AG04449 (cell line): ENCODE data around the gene LRRC23.
"Not testable (repeated sequence)": the region's sequence is repeated elsewhere in the genome, so short reads cannot be mapped to it uniquely, and the experiment has no call there.

Source experiments
- CTCF ChIA-PET: fragments of 350-600 bp; formaldehyde crosslinking; extraction: SDS; loops from one replicate; lab custom pipeline; 2021; ENCODE audit warnings: antibody characterized with exemption; lab: Yijun Ruan, JAX
- POLR2A ChIA-PET: fragments of 400-600, 350-600 bp; formaldehyde crosslinking; extraction: SDS; loops from one replicate; lab custom pipeline; 2020; ENCODE audit warnings: antibody characterized with exemption, inconsistent platforms; lab: Yijun Ruan, JAX
- DNase-seq: peaks from one replicate; pipeline ENCODE4 v3.0.0-alpha.2; 2010; ENCODE audit warnings: low read depth, low spot score
- H3K4me3 ChIP-seq: 2 replicates; pipeline ENCODE4 v1.5.1; 2011; ENCODE audit warnings: low read depth, mild to moderate bottlenecking, control low read depth, low read length
- TF ChIP-seq, protein P1 (sequence below): IDR thresholded peaks from one replicate; pipeline ENCODE4 v1.5.1; 2011; ENCODE audit warnings: mild to moderate bottlenecking, moderate library complexity, low read length, control low read depth, inconsistent platforms; ENCODE audit not compliant: insufficient read depth; ENCODE audit errors: missing control alignments

LRRC23 gene

DNA sequence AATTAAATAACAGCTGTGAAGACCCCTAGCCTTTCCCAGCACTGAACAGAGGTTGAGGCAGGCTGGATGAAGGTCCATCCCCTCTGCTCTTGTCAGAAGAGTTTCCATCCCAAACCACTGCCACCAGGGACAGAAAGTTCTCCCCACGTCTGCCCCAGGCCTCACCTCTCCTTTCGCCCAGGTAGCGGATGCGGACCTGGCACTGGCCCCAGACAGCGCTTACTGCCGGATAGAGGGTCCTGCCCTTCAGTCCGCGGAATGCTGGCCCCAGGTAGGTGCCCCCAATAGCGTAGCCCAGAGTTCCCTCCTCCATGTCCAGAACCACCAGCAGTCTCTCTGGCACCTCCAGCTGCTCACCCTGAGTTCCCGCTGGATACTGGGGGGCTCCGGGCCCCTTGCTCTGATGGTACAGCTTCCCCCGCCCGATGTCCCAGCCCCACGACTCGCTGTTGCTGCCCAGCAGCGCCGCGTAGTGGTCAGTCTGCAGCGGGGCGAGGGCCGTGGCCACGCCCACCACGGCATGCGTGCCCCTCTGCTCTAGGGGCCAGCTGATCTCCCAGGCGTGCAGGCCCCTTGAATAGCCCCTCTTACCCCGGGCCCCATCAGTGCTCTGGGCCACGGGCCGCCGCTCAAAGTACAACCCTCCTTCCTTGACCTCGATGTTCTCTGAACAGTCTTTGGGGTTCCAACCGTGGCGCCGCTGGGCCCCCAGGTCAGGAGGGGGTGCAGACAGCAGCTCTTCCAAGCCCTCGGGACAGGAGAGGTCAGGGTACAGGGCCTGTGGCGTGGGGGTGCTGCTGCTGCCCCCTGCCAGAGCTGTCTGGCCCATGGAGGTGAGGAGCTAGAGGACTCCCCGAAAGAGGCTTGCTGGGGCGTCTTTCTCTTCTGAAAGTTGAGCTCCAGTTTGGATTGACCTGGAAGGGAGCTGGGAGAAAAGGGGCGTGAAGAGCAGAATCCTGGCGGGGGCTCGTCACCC lies 32.3 kb upstream of the LRRC23 start:
- ChIA-PET POLR2A (interaction anchor here (0.6 to 10.2 kb wide), 18 partner anchors 9 to 207 kb away, joined by 3 to 164 read pairs (median 4); partner anchors contain the start of genes C12orf57, CDCA3, MLF2 and RNU7-1), CTCF (interaction anchor here (0.6 to 6.3 kb wide), 44 partner anchors 9 to 323 kb away, joined by 3 to 88 read pairs (median 6); partner anchors contain the start of genes C12orf57, CDCA3, COPS7A and ENO2)
- DNase-seq: no peak
- peak overlapping the region; percentile 78 for H3K4me3 ChIP-seq
- TF ChIP-seq, protein P1, sequence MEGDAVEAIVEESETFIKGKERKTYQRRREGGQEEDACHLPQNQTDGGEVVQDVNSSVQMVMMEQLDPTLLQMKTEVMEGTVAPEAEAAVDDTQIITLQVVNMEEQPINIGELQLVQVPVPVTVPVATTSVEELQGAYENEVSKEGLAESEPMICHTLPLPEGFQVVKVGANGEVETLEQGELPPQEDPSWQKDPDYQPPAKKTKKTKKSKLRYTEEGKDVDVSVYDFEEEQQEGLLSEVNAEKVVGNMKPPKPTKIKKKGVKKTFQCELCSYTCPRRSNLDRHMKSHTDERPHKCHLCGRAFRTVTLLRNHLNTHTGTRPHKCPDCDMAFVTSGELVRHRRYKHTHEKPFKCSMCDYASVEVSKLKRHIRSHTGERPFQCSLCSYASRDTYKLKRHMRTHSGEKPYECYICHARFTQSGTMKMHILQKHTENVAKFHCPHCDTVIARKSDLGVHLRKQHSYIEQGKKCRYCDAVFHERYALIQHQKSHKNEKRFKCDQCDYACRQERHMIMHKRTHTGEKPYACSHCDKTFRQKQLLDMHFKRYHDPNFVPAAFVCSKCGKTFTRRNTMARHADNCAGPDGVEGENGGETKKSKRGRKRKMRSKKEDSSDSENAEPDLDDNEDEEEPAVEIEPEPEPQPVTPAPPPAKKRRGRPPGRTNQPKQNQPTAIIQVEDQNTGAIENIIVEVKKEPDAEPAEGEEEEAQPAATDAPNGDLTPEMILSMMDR: peak; percentile 100

DNA sequence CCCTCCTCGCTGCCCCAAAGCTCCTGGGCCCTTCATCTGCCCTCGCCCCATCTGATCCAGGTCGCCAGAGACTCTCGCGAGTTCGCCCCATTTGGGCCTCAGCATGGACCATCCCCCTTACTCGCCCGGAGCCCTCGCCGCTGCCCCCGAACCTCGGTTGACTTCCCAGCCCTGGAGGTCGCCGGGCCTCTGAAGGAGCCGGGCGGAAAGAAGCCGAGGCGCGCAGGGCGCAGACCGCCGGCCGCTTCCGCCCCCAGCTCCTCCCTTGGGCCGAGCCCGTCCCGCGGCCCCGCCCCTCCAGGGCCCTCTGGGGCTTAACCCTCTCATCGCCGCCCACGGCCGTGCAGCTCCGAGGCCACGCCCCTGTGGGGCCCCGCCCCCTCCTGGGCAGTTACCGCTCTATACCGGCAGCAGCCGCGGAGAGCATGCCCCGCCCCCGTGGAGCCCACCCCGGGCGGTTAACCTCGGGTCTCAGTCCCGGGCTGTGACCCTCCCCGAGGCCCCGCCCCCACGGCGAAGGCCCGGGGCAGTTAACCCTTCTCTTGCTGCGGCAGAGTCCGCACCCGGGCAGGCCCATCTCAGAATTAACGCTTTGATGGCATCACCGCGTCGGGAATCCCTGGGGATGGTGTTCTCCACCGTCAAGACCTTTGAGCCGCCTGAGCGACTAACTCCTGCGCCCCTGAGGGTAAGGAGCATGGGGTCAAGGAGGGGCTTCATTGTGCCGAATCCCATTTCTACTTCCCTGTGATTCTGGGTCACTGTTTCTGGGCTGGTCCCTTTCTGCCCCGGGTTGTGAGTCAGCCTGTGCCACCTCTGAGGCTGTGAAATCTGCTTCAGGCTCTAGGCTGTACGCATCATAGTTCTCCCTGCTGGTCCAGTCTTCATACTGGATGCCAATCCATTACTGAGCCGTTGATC lies 31.3 kb upstream of the LRRC23 start, which contains the start of gene SPSB2:
TSS of gene SPSB2 (minus strand) at position 210 of the 921 bp plus-strand sequence. CDS start 402 bp downstream, outside the sequence.
- DNase-seq: no peak
- TF ChIP-seq, protein P1: no peak
- ChIA-PET POLR2A (interaction anchor here (0.6 to 10.2 kb wide), 16 partner anchors 9 to 120 kb away, joined by 3 to 164 read pairs (median 4); partner anchors contain the start of genes C12orf57, CDCA3, MLF2 and RNU7-1), CTCF (interaction anchor here (0.6 to 6.3 kb wide), 40 partner anchors 9 to 324 kb away, joined by 3 to 88 read pairs (median 8); partner anchors contain the start of genes C12orf57, CDCA3, COPS7A and ENO2)
- H3K4me3 ChIP-seq: peak within 1 kb of the TSS; percentile 78

DNA sequence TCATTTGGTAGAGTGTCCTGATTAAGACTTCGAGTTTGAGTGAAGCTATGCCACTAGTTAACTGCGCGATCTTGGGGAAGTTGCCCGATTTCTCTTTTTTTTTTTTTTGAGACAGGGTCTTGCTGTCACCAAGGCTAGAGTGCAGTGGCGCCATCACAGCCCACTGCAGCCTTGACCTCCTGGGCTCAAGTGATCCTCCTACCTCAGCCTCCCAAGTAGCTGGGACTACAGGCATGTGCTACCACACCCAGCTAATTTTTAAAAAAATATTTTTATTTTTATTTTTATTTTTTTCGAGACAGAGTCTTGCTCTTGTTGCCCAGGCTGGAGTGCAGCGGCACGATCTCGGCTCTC lies 30.6 kb upstream of the LRRC23 start:
- POLR2A ChIA-PET: interaction anchor here (1.0 to 10.2 kb wide), 5 partner anchors 8 to 70 kb away, joined by 3 to 164 read pairs (median 9); partner anchors contain the start of genes C12orf57, CDCA3, ENO2 and RNU7-1
- H3K4me3 ChIP-seq: peak overlapping the region; percentile 78
- CTCF ChIA-PET: interaction anchor here (0.8 to 3.5 kb wide), 4 partner anchors 18 to 64 kb away, joined by 3 to 16 read pairs (median 7); no protein-coding TSS in a partner anchor

DNA sequence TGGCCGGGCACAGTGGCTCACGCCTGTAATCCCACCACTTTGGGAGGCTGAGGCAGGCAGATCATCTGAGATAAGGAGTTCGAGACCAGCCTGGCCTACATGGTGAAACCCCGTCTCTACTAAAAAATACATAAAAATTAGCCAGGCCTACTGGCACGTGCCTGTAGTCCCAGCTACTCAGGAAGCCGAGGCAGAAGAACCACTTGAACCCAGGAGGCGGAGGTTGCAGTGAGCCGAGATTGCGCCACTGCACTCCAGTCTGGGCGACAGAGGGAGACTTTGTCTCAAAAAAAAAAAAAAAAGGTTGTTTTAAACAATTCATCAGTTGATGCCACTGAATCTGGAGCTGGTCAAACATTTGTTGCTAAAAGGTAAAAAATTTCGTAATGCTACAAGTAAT lies 24.8 kb upstream of the LRRC23 start:
- not testable (repeated sequence) for H3K4me3 ChIP-seq, DNase-seq
- ChIA-PET POLR2A (interaction anchor here (0.9 to 1.6 kb wide), 3 partner anchors 11 to 27 kb away, joined by 3 to 4 read pairs (median 3); partner anchors contain the start of genes TPI1 and USP5), CTCF (interaction anchor here (1.0 to 6.6 kb wide), 3 partner anchors 9 to 44 kb away, joined by 4 to 88 read pairs (median 32); partner anchors contain the start of genes SPSB2 and TPI1)

More for the DNA sequence above, 30.6 kb upstream of the LRRC23 start:
- DNase-seq: not testable (repeated sequence)

DNA sequence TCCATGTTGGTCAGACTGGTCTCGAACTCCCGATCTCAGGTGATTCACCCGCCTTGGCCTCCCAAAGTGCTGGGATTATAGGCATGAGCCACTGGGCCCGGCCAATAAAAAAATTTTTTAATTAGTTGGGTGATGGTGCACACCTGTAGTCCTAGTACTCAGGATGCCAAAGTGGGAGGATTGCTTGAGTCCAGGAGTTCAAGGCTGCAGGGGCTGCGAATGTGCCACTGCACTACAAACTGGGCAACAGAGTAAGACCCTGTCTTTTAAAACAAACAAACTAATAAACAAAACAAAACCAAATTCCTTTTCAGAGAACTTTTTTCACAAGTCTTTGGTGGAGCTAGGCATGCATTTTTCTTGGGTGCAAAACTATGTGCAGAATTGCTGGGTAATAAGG lies 21.4 kb upstream of the LRRC23 start:
- TF ChIP-seq, protein P1: no peak
- ChIA-PET CTCF (interaction anchor here (3.6 to 6.6 kb wide), 2 partner anchors 8 to 13 kb away, joined by 32 to 88 read pairs; partner anchors contain the start of genes SPSB2 and TPI1), POLR2A (interaction anchor here (2.0 to 2.8 kb wide), 3 partner anchors 8 to 15 kb away, joined by 10 to 11 read pairs (median 11); partner anchors contain the start of genes SPSB2 and TPI1)
- DNase-seq: no peak
- no peak overlapping the region for H3K4me3 ChIP-seq

DNA sequence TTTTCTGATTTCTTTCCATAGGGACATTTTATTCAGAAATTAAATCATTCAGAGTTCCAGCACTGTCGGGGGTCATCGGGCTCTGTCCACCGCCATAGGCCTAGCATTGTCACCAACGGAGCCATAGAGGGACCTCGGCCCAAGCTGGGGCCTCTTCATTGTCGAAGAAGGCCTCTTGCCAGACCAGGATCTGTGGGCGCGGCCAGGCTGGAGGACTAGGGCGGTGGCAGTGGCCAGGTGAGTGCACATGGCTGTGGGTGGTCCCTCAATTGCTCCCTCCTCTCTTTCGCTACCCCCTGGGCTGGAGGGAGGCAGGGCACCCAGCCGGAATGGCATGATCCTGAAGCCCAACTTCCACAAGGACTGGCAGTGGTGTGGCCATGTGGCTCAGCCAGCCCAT lies 20.9 kb upstream of the LRRC23 start:
- ChIA-PET POLR2A (no interaction called here), CTCF (interaction anchor here (3.6 to 6.6 kb wide), 2 partner anchors 8 to 13 kb away, joined by 32 to 88 read pairs; partner anchors contain the start of genes SPSB2 and TPI1)
- TF ChIP-seq, protein P1: no peak
- no peak overlapping the region for H3K4me3 ChIP-seq
- DNase-seq: no peak
